Left lobe of liver (tissue), 2 donors: ENCODE data around the gene WDR11. TPM values are rescaled to one million over a fixed set of nuclear protein-coding genes. Genes with fewer than 3 reads are reported as not detected.

ENCODE experiments used
- ATAC-seq: fragments of 200-7000 bp; cut with Tn5 transposase; one replicate; pipeline ENCODE4 v1.9.1; 2020; ENCODE audit warnings: mild to moderate bottlenecking, moderate library complexity
- DNase-seq: peaks from one replicate; pipeline ENCODE4 v3.0.0-alpha.2; 2020; ENCODE audit warnings: low spot score
- total RNA-seq: library from RNA; stranded (reverse); gene quantifications from one replicate; pipeline ENCODE4 v1.2.1, GENCODE V29; 2021
- donor health status: DM: no; HTN: no; CAD: no; lungs with moderate emphysema.
- donor health status: DM: no; HTN: yes; CAD: no.

Gene WDR11, protein sequence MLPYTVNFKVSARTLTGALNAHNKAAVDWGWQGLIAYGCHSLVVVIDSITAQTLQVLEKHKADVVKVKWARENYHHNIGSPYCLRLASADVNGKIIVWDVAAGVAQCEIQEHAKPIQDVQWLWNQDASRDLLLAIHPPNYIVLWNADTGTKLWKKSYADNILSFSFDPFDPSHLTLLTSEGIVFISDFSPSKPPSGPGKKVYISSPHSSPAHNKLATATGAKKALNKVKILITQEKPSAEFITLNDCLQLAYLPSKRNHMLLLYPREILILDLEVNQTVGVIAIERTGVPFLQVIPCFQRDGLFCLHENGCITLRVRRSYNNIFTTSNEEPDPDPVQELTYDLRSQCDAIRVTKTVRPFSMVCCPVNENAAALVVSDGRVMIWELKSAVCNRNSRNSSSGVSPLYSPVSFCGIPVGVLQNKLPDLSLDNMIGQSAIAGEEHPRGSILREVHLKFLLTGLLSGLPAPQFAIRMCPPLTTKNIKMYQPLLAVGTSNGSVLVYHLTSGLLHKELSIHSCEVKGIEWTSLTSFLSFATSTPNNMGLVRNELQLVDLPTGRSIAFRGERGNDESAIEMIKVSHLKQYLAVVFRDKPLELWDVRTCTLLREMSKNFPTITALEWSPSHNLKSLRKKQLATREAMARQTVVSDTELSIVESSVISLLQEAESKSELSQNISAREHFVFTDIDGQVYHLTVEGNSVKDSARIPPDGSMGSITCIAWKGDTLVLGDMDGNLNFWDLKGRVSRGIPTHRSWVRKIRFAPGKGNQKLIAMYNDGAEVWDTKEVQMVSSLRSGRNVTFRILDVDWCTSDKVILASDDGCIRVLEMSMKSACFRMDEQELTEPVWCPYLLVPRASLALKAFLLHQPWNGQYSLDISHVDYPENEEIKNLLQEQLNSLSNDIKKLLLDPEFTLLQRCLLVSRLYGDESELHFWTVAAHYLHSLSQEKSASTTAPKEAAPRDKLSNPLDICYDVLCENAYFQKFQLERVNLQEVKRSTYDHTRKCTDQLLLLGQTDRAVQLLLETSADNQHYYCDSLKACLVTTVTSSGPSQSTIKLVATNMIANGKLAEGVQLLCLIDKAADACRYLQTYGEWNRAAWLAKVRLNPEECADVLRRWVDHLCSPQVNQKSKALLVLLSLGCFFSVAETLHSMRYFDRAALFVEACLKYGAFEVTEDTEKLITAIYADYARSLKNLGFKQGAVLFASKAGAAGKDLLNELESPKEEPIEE
- total RNA-seq = 21.9 TPM

DNA sequence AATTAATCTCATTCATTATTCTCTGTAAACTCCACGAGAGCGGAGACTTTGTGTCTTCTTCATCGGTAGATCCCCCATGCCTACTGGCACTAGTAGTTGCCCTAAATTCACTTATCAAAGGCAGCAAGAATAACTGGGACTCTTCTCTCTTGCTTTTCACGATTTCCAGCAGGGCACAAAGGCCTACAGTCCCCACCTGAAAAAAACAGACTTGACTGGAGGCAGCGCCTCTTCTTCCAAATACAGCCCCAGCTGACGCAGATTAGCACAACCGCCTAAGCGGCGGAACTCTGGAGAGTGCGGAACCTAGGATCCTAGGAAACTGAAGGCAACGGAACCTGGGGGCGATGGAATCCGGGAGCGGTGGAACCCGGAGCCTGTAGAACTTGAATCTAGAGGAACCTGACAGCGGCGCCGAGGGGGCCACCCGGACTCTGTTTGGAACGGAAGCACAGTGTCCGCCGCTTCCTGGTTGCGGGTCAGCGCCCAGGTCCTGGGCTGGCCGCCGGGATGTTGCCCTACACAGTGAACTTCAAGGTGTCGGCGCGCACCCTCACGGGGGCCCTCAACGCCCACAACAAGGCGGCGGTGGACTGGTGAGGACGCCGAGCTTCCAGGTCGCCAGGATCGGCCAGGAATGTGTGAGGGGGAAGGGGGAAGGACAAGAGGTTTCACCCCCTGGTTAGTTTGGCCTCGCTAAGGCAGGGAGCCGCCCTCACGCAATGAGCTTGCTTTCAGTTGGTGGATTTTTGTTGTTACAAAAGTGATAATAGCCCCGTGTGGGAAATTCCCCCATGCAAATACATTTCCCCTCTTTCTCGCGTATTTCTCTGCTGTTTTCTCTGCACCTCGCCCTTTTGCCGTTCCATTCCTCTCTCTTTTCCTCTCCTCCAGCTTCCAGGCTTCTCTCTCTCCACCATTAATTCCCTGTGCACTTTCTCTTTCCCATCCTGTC lies at the start of gene WDR11:
Gene WDR11, plus strand, starts transcription at position 452 of the 955 bp plus-strand sequence. Its CDS starts 59 bp downstream, at position 511.
- ATAC-seq = peak; percentile 99
- peak; percentile 92 for DNase-seq

DNA sequence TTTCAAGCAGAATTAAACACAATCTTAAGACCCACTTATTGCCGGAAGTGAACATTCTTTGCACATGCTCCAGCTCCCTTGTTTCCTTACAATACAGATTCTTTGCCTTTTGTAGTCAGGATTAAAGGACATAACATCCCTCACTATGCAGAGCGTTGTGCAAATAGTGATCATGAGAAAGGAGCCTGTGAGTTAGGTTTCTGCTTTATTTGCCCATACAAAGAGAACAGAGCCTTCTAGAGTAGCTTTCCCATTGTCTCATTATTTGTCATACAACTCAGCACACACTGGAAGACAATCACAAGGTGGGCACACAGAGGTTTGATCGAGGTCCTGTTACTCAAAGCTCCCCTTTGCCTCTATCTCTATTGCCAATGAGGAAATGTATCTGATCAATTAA lies 48.2 kb upstream of the WDR11 start:
- no peak for ATAC-seq
- DNase-seq = no peak

DNA sequence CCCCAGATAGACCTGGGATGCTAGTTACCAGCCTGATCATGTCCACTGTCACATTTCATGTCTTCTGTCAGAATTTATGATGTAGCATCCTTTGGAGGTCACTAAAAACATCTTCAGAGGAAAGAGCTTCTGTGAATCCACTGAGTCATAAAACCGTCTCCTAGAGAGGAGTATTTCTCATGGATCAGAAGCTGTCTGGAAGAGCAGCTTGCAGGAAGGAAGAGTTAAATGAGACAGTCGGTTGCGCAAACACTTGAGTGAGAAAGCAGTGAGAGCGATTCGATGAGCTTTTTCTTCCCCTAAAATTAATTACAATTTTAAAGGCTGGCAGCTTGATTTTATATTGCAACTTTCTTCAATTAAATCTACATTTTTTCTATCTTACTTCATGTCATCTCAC lies 47.2 kb upstream of the WDR11 start:
- no peak for ATAC-seq
- DNase-seq = no peak

DNA sequence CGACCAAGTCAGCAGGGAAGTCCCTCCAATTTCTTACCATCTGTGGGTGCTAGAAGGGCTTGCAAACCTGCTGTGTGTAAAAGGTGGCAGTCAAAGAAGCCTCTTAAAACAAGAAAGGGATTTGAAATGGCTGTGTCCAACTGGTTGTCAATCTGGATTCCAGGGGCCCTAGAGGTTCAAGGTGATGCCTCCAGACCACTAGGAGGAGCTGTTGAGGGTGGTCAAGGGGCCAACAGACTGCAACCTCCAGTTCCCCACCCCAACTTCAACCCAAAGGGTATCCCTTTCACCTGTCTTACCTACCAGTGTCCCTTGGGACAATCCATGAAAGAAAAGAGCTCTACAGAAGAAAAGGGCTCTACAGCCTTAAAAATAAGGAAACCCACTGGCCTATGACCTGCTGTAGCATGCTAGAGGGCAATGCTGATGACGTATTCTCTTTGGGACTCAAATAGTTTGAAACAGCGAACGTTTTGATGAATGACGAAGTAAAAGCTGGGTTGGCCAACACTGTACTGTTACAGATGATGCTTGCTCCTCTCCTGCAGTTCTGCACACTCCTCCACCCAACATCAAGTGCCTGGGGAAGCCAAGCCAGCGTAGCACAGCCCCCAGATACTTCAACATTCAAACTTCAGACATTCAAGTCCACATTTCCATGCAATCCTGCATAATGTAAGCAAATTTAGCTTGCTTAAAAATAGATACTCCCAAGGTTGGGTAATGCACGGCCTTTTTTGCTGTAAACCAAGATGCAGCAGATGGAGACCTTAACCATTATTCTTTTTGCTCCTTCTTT lies 45.9 kb upstream of the WDR11 start:
- no peak for ATAC-seq
- no peak for DNase-seq

DNA sequence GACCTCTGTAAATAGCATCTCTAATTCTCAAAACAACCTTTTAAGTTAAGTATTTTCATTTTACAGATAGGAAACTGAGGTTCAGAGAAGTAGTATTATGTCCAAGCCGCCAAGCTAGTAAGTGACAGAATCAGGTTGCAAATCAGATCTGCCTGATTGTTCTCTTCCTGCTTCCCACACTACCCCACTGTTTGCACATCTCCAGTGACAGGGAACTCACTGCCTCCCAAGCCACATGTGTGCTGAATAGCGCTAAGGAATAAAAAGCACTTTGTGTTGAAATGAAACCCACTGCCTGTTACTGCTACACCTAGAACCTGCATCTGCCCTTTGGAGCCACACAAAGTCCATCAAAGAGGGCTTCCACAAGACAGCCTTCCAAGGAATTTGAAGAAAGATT lies 45.1 kb upstream of the WDR11 start:
- no peak for ATAC-seq
- no peak for DNase-seq

DNA sequence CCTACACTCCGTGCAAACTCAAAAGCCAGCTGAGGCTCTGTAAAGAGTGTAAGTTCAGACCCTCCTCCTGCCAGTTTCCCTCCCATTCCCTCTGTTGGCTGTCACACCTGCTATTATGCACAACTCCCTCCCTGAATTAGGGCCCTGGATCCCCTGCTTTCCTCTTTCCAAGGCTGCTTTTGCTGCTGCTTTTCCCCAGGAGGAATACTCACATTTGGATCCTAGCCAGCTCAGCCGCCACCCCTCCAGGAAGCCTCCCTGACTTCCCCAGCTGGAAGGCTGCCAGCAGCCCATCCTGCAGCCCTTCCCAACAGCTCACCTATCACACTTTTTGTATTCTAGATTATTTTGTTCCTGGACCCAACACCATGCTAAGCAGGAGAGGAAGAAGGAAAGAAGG lies 40.9 kb upstream of the WDR11 start:
- no peak for DNase-seq
- ATAC-seq = no peak

DNA sequence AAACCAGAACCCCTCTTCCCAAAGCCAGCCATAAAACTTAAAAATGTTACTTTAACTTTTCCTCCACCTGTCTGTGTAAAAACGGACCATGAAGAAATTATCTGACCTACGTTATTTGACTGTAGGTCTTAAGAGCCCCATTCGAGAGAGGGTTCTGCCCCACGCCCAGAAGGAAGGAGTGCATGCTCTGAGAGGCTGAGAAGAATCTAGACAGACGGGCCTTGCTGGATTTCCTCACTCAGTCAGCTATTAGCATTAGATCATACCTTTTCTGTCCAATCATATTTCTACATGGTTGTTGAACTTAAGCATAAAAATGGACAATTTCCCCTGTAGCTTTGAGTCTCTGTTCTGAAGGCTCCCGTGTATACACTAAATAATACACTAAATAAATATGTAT lies 38.1 kb upstream of the WDR11 start:
- DNase-seq = no peak
- no peak for ATAC-seq

DNA sequence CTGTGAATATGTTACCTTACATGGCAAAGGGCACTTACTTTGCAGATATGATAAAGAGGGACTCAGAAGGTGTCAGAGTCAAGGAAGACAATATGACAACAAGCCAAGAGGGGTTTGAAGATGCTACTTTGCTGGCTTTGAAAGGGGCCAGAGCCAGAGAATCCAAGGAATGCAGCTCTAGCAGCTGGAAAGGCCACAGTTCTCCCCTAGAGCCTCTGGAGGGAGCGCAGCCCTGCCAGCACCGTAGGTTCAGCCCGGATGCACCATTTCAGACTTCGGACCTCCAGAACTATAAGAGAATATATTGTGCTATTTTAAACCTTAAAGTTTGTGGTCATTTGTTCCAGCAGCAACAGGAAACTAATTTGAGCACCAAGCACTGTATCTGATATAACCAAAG lies 32.9 kb upstream of the WDR11 start:
- no peak for ATAC-seq
- no peak for DNase-seq

DNA sequence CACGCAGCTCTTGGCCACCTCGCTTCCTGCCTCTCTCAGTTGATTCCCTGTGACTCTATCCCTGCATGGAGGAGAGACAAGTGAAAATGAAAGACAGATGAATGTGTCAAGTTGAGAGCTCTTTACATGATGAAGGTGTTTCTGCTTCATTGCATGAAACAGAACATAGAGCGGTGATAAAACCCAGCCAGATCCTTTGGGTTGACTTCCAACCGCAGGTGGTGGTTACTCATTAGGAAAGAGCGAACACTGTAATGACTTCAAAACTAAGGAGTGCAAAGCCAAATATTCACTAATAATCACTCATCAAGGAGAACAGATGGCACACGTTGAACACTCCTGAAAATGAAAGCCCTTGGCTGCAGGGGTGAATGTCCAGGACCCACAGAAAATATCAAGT lies 31.8 kb upstream of the WDR11 start:
- ATAC-seq = no peak
- no peak for DNase-seq

DNA sequence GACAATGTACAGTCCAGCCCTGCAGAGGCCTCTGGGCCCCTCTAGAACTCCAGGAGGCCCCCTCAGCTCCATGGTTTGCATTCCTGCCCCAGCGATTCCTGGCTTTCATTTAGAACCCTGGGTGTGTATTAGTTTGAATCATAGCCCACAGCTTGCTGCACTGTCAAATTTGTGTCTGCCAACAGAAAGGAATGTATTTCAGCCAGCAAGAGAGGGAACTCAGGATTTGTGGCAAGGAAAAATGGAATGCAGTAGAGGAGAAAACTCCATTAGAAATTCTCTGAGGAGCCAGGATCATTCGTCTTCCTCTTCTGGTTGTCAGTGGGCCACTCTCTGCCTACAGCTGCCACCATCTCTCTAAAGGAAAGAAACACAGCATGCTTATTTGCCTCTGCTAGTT lies 27.9 kb upstream of the WDR11 start:
- ATAC-seq (no peak), DNase-seq (no peak)

DNA sequence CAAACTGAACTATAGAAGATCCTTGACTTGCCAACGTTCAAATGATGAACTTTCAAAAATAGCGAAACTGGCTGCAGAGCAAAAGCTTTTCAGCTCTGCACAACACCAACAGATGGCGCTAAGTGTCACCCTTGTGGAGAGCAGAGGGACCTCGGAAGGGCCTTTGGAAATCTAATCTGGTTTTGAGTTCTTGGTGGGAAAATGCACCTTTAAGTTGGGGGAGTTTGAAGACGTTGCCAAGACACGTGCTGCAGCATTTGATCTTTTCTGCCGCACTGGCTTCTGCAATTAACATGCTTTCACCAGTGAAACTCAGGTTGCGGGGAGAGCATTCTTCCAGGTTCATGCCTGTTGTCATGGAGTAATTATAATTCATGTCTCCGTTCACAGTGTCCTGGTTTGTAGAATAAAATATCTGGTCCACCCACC lies 26.3 kb upstream of the WDR11 start:
- no peak for DNase-seq
- peak; percentile 78 for ATAC-seq

DNA sequence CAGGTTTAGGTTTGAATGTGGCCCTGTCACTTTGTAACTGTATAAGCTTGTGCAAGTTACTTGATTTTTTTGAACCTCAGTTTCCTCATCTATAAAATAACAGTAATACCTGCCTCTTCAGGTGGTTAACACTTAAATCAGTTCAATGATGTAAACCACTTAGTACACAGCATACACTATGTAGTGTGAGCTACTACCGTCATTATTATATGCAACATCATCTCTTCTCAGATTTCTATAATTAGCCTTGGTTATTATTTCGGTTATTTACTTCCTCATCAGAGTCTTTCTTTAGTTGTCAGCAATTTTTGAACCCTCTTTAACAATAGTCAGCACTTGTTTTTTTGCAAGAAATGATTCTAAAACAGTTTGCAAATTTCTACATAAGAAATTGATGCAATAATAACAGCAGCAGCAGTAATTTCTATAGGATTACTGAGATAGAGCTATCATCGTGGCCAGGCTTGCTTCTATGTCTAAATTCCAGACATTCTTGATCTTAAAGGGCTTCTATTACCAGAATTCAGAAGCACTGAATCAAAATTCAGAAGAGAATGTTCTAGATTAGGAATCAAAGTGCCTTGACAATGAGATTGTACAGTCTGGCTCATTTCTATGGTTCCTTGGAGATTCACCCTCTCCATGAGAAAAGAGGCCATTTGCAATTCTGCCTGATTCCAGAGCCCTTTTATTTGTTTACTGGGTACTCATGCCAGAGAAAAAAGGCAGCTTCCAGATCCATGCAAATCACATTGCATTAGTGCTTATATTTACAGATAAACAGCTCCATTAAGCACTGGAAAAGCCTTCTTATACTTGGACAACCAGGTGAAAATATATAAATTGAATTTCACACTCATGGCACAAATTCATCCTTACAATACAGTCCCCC lies 25.0 kb upstream of the WDR11 start:
- no peak for ATAC-seq
- DNase-seq = no peak

DNA sequence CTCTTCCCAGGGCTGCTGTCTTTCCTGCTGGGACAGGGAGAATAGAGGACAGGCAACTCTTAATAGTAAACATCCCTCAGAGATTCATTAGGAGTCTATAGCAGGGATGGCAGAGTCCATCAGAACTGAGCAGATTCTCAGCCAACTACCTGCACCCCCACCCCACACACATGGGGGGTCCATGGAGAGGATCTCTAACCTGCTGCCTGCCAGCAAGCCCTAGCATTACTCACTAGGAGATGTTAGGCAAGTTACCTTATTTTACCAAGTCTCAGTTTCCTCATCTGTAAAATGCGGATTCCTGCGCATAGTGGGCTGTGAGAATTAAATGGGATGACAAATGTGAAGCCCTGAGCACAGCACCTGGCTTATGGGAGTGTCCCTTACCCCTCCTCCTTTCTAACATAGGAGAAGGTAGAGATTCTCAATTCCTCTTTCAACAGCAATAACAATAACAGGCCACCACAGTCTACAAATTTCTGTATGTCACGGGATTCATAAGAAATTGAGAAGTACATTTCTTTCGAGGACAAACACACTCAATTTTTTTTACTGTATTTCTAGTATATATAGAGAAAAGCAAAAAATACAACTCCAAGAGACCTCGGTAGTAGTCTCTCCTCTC lies 23.8 kb upstream of the WDR11 start:
- ATAC-seq = no peak
- no peak for DNase-seq

DNA sequence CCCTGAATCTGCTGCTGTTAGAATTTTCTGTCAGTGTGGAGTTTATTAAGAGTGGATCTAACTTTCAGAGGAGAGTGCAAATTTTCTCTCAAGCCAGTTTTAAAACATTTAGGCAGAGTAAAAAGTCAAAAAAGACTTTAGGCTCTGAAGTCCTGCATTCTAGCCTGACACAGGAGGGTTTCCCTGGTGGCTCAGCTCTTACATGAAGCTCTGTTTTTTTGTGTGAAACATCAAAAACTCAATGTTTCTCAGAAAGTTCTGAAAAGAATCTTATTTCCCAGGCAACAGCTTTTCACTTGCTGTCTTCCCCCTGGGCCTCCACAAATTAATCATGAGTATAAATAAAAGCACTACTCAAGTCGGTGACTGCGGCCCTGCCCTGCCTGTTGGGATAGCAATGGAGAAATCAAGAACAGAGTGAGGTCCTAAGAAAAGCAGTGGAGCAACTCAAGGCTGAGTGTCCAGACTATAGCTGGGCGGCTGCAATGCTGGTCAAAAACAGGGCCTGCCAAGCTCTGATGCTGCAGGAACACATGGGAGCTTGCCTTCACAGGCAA lies 22.3 kb upstream of the WDR11 start:
- ATAC-seq (no peak), DNase-seq (no peak)

DNA sequence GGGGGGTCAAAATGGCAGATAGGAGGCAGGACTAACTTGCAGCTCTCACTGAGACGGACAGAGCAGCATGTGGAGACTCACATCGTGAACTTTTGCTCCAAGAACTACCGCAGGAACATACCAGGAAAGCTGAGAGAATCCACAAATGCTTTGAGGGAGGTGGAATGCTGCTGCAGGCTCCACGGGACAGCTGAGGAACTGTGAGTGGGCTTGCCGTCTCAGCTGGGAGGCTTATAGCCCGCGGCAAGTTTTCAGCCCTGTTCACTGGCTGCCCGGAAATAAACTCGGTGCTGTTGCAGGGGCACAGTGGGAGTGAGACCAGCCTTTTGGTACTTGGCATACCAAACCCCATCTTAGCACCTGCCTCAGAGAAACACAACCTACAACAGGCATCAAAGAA lies 19.1 kb upstream of the WDR11 start:
- DNase-seq = no peak
- ATAC-seq = no peak

DNA sequence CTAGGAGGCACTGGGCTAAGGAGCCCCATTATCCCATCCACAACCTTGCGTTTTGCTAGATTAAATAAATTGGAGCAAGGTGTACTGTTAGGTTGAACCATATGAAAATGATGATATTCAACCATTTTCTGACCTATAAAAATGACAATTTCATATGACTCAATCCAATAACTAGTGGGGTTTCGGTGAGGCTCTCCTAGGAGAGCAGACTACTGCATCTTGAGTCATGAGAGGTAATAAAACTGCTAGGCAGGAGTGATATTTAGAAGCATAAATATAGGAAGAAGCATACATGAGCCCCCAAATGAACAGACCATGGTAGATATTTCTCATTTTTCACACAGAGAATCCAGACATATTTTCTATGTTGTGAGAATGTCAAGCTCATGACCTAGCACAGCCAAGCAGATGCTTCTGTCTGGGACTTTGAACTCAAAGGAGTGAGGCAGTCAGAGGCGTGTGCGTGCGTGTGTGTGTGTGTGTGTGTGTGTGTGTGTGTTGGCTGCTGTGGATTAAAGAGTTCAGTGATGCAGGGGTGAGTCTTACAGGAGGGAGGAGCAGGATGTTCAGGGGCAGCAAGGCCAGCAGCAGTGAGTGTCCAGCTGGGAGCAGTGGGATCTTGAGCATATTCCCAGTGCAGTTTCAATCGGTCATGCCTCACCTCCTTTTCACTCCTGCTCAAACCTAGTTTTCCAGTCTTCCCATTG lies 17.8 kb upstream of the WDR11 start:
- DNase-seq (no peak), ATAC-seq (peak; percentile 14)

DNA sequence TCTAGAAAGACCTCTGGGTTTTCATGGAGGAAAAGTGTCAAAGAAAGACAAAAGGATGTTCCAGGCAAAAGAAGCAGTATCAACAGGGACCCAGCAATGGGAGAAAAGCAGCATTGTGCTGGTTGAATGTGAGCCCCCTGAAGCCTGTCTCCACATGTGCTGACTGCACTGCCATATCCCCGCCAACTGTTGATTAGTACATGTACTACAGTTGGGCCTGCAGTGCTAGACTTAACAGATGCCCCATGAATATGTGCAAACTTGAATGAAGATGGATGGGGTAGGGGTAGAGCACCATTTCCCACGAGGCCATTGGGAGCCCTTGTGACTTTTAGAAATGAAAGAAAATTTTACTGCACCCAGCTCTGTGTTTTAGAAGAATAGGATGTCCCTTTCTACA lies 15.6 kb upstream of the WDR11 start:
- DNase-seq = no peak
- no peak for ATAC-seq
